H1 (cell line): Measurements from ENCODE around the gene SH3GL1. TPM values are rescaled to one million over a fixed set of nuclear protein-coding genes. Genes with fewer than 3 reads are reported as not detected.

Source experiments
- CTCF ChIA-PET: fragments of 300-600 bp; sonication (Branson Sonifier 250); formaldehyde crosslinking; loops from one replicate; lab custom pipeline; 2021; ENCODE audit not compliant: partially characterized antibody; lab: Charles Lee
- POLR2A ChIA-PET: fragments of 300-600 bp; sonication (Branson Sonifier 250); formaldehyde crosslinking; loops from one replicate; lab custom pipeline; 2021; ENCODE audit warnings: inconsistent platforms; ENCODE audit not compliant: partially characterized antibody; lab: Charles Lee
- DNase-seq, 2 experiments: peaks; one replicate each; pipeline versions ENCODE4 v3.0.0 to v3.0.0-alpha.2; 2010 to 2022; ENCODE audit warnings: low spot score in 2 of 2, low read depth in 1 of 2, mixed read lengths in 1 of 2
- FAIRE-seq: peaks from 2 replicates; lab custom pipeline; 2011; peaks lifted over from hg19 to GRCh38; lab: Jason Lieb, UNC
- H2AFZ ChIP-seq: 2 replicates; pipeline ENCODE4 v1.8.1; 2012; ENCODE audit warnings: low read length, inconsistent platforms
- H2AK5ac ChIP-seq: 2 replicates; pipeline ENCODE4 v1.6.1; 2013; ENCODE audit warnings: low read depth, low read length
- H2BK120ac ChIP-seq: replicated peaks from 2 replicates; pipeline ENCODE3; 2013; ENCODE audit warnings: low read depth, low read length, inconsistent platforms
- H2BK12ac ChIP-seq: 2 replicates; pipeline ENCODE4 v1.6.1; 2013; ENCODE audit warnings: low read depth, low read length
- H2BK15ac ChIP-seq: 2 replicates; pipeline ENCODE4 v1.6.1; 2013; ENCODE audit warnings: low read length
- H2BK20ac ChIP-seq: 2 replicates; pipeline ENCODE4 v1.6.1; 2013; ENCODE audit warnings: low read length
- H2BK5ac ChIP-seq: 2 replicates; pipeline ENCODE4 v1.6.1; 2013; ENCODE audit warnings: low read depth, low read length
- H3K14ac ChIP-seq: 2 replicates; pipeline ENCODE4 v1.6.1; 2013; ENCODE audit warnings: inconsistent platforms; ENCODE audit not compliant: insufficient read length
- H3K18ac ChIP-seq: 2 replicates; pipeline ENCODE4 v1.6.1; 2013; ENCODE audit warnings: low read length; ENCODE audit errors: extremely low read depth
- H3K23ac ChIP-seq: 2 replicates; pipeline ENCODE4 v1.6.1; 2013; ENCODE audit warnings: inconsistent platforms; ENCODE audit not compliant: insufficient read length
- H3K23me2 ChIP-seq: 2 replicates; pipeline ENCODE4 v1.6.1; 2013; ENCODE audit warnings: low read depth, low read length
- H3K27ac ChIP-seq: 2 replicates; pipeline ENCODE4 v1.6.1; 2011; ENCODE audit warnings: low read depth, low read length, inconsistent platforms
- H3K27me3 ChIP-seq, 4 experiments: replicated peaks in 1 of 4; 1 replicate in 1 of 4; 2 replicates in 3 of 4; pipeline versions ENCODE4 v1.6.1 to v1.8.1; 2011 to 2013; ENCODE audit warnings: low read length in 3 of 4, mild to moderate bottlenecking in 3 of 4, inconsistent platforms in 2 of 4, mixed read lengths in 2 of 4, moderate library complexity in 1 of 4; ENCODE audit not compliant: control insufficient read depth in 3 of 4, insufficient read depth in 3 of 4; ENCODE audit errors: extremely low read depth in 1 of 4
- H3K36me3 ChIP-seq, 4 experiments: 2 replicates each; pipeline versions ENCODE4 v1.6.1 to v1.8.1; 2011 to 2013; ENCODE audit warnings: mild to moderate bottlenecking in 4 of 4, low read length in 3 of 4, moderate library complexity in 2 of 4, control low read depth in 1 of 4, inconsistent platforms in 1 of 4; ENCODE audit not compliant: insufficient read depth in 4 of 4, control insufficient read depth in 2 of 4
- H3K4ac ChIP-seq: replicated peaks from 2 replicates; pipeline ENCODE3; 2013; ENCODE audit warnings: low read length, low read depth, mixed read lengths, inconsistent platforms; ENCODE audit not compliant: insufficient read length
- H3K4me1 ChIP-seq, 4 experiments: replicated peaks in 1 of 4; 1 replicate in 1 of 4; 2 replicates in 3 of 4; pipeline versions ENCODE4 v1.6.1 to v1.8.1; 2011 to 2013; ENCODE audit warnings: low read length in 3 of 4, inconsistent platforms in 2 of 4, mixed read lengths in 1 of 4; ENCODE audit not compliant: insufficient read depth in 4 of 4, control insufficient read depth in 3 of 4
- H3K4me2 ChIP-seq, 2 experiments: 2 replicates each; pipeline versions ENCODE4 v1.6.1 to v1.8.1; 2011 to 2013; ENCODE audit warnings: low read depth in 2 of 2, low read length in 2 of 2, control low read depth in 1 of 2, inconsistent platforms in 1 of 2, mild to moderate bottlenecking in 1 of 2; ENCODE audit not compliant: insufficient read depth in 1 of 2
- H3K4me3 ChIP-seq, 4 experiments: fragments of 200-600, 300-600 bp in 1 of 4; sonication (generic), shearing (Covaris generic), sonication (Bioruptor Twin) in 1 of 4; 2 replicates each; pipeline versions ENCODE4 v1.5.1 to v1.8.1; 2011 to 2016; ENCODE audit warnings: low read length in 4 of 4, low read depth in 3 of 4, control low read depth in 2 of 4, inconsistent platforms in 2 of 4, mild to moderate bottlenecking in 2 of 4, mixed read lengths in 1 of 4, moderate library complexity in 1 of 4; ENCODE audit not compliant: insufficient read depth in 2 of 4; ENCODE audit errors: extremely low read depth in 1 of 4
- H3K56ac ChIP-seq: replicated peaks from 2 replicates; pipeline ENCODE3; 2013; ENCODE audit warnings: low read depth, mild to moderate bottlenecking, mixed read lengths, low read length, inconsistent platforms; ENCODE audit not compliant: insufficient read length
- H3K79me1 ChIP-seq: 2 replicates; pipeline ENCODE4 v1.6.1; 2013; ENCODE audit warnings: low read depth, low read length, control low read depth
- H3K79me2 ChIP-seq, 2 experiments: 2 replicates each; pipeline versions ENCODE4 v1.6.1 to v1.8.1; 2012 to 2013; ENCODE audit warnings: low read length in 2 of 2, mild to moderate bottlenecking in 2 of 2, inconsistent platforms in 1 of 2; ENCODE audit not compliant: insufficient read depth in 2 of 2, control insufficient read depth in 1 of 2
- H3K9ac ChIP-seq, 4 experiments: replicated peaks in 1 of 4; 1 replicate in 1 of 4; 2 replicates in 3 of 4; pipeline versions ENCODE4 v1.6.1 to v1.8.1; 2011 to 2013; ENCODE audit warnings: low read depth in 3 of 4, low read length in 3 of 4, control low read depth in 2 of 4, mild to moderate bottlenecking in 2 of 4, moderate library complexity in 2 of 4, inconsistent platforms in 1 of 4; ENCODE audit errors: extremely low read depth in 1 of 4
- H3K9me3 ChIP-seq, 2 experiments: 2 replicates each; pipeline versions ENCODE4 v1.6.1 to v1.8.1; 2012 to 2013; ENCODE audit warnings: mild to moderate bottlenecking in 2 of 2, moderate library complexity in 2 of 2, control low read depth in 1 of 2, inconsistent platforms in 1 of 2, low read depth in 1 of 2, low read length in 1 of 2, mixed read lengths in 1 of 2; ENCODE audit not compliant: insufficient read depth in 2 of 2
- H4K20me1 ChIP-seq, 2 experiments: replicated peaks in 1 of 2; 2 replicates each; pipeline versions ENCODE3 to v1.8.1; 2011 to 2013; ENCODE audit warnings: inconsistent platforms in 2 of 2, low read length in 2 of 2, mild to moderate bottlenecking in 1 of 2; ENCODE audit not compliant: insufficient read depth in 2 of 2, control insufficient read depth in 1 of 2
- H4K5ac ChIP-seq: 2 replicates; pipeline ENCODE4 v1.6.1; 2013; ENCODE audit warnings: low read length, low read depth, mixed read lengths, inconsistent platforms; ENCODE audit not compliant: insufficient read length
- H4K8ac ChIP-seq: 2 replicates; pipeline ENCODE4 v1.8.0; 2013; ENCODE audit warnings: mild to moderate bottlenecking, moderate library complexity, low read length, inconsistent platforms; ENCODE audit not compliant: insufficient read depth; ENCODE audit errors: extremely low read depth
- H4K91ac ChIP-seq: replicated peaks from 2 replicates; pipeline ENCODE3; 2013; ENCODE audit warnings: low read length, mixed read lengths, inconsistent platforms; ENCODE audit not compliant: insufficient read length
- CBX8 ChIP-seq: fragments of 300-800, 300-1000 bp; sonication (generic); IDR thresholded peaks from 2 replicates; pipeline ENCODE4 v1.7.1; 2016; ENCODE audit warnings: low read depth, low read length, borderline replicate concordance
- EZH2 ChIP-seq: fragments of 200-600 bp; sonication (generic); IDR thresholded peaks from 2 replicates; pipeline ENCODE4 v1.7.1; 2012; ENCODE audit warnings: low read depth, mild to moderate bottlenecking, moderate library complexity, low read length, inconsistent platforms; ENCODE audit not compliant: severe bottlenecking
- HDAC2 ChIP-seq, 2 experiments: fragments of 300-600 bp in 1 of 2; sonication (generic) in 1 of 2; IDR thresholded peaks; 2 replicates each; pipeline ENCODE4 v1.6.1; 2011 to 2012; ENCODE audit warnings: low read depth in 2 of 2, low read length in 2 of 2, mild to moderate bottlenecking in 2 of 2, moderate library complexity in 2 of 2, borderline replicate concordance in 1 of 2, inconsistent platforms in 1 of 2
- JUND ChIP-seq: IDR thresholded peaks from 2 replicates; pipeline ENCODE4 v1.6.1; 2011; ENCODE audit warnings: mild to moderate bottlenecking, improper control_type of control experiment, low read length
- POLR2A ChIP-seq, 2 experiments: IDR thresholded peaks; 1 replicate in 1 of 2; 2 replicates in 1 of 2; pipeline ENCODE4 v1.6.1; 2011; ENCODE audit warnings: low read depth in 2 of 2, low read length in 2 of 2, mild to moderate bottlenecking in 2 of 2; ENCODE audit errors: control extremely low read depth in 1 of 2
- POLR2AphosphoS5 ChIP-seq: IDR thresholded peaks from 2 replicates; pipeline ENCODE4 v1.6.1; 2011; ENCODE audit warnings: low read depth, low read length
- SP4 ChIP-seq: IDR thresholded peaks from 2 replicates; pipeline ENCODE4 v1.6.1; 2012; ENCODE audit warnings: low read length, inconsistent platforms
- TEAD4 ChIP-seq: IDR thresholded peaks from 2 replicates; pipeline ENCODE4 v1.6.1; 2012; ENCODE audit warnings: low read depth, low read length, inconsistent platforms, mixed read lengths
- WGBS, 2 experiments: shearing (Covaris generic) in 1 of 2; methylation state at CpG; one replicate each; pipeline versions ENCODE4 v1.1.6 to v1.1.7; 2013 to 2015; ENCODE audit warnings: low lambda C conversion rate in 2 of 2, mixed read lengths in 2 of 2, inconsistent platforms in 1 of 2, low coverage in 1 of 2, missing lambda C conversion rate in 1 of 2; ENCODE audit not compliant: insufficient replicate concordance in 2 of 2, insufficient coverage in 1 of 2, insufficient read length in 1 of 2; ENCODE audit errors: extremely low coverage in 1 of 2, missing lambda C conversion rate in 1 of 2; 5-methylcytosine and 5-hydroxymethylcytosine counted together
- polyA plus RNA-seq, 7 experiments: library from polyadenylated mRNA; depleted of rRNA in 3 of 7; stranded (reverse) in 5 of 7; unstranded in 2 of 7; fragments of >200 nt in 5 of 7; fragments of 200-250 nt in 2 of 7; gene quantifications; 1 replicate in 5 of 7; 2 replicates in 1 of 7; 4 replicates in 1 of 7; pipeline versions ENCODE4 v1.2.1 to v1.2.3, GENCODE V29; 2011 to 2013; ENCODE audit warnings: missing spikeins in 2 of 7, mixed read lengths in 2 of 7
- total RNA-seq: library from RNA; stranded (reverse); fragmentation: NEBNext Ultra II Directional; extraction: Animal tissue kit (Norgen Biotek cat#: 25700); gene quantifications from 2 replicates; pipeline ENCODE4 v1.2.1, GENCODE V29; 2021
- TF ChIP-seq, protein P1 (sequence below): IDR thresholded peaks from 2 replicates; pipeline ENCODE4 v1.6.1; 2012; ENCODE audit warnings: inconsistent platforms
- TF ChIP-seq, protein P2 (sequence below): IDR thresholded peaks from 2 replicates; pipeline ENCODE4 v1.6.1; 2012; ENCODE audit warnings: inconsistent platforms

SH3GL1 gene
- total and polyA plus RNA-seq, 2 of the 8 experiments (the other 6 are each of a cell fraction or from before 2014, with no cell fraction given) = 81.5 to 102 TPM

DNA sequence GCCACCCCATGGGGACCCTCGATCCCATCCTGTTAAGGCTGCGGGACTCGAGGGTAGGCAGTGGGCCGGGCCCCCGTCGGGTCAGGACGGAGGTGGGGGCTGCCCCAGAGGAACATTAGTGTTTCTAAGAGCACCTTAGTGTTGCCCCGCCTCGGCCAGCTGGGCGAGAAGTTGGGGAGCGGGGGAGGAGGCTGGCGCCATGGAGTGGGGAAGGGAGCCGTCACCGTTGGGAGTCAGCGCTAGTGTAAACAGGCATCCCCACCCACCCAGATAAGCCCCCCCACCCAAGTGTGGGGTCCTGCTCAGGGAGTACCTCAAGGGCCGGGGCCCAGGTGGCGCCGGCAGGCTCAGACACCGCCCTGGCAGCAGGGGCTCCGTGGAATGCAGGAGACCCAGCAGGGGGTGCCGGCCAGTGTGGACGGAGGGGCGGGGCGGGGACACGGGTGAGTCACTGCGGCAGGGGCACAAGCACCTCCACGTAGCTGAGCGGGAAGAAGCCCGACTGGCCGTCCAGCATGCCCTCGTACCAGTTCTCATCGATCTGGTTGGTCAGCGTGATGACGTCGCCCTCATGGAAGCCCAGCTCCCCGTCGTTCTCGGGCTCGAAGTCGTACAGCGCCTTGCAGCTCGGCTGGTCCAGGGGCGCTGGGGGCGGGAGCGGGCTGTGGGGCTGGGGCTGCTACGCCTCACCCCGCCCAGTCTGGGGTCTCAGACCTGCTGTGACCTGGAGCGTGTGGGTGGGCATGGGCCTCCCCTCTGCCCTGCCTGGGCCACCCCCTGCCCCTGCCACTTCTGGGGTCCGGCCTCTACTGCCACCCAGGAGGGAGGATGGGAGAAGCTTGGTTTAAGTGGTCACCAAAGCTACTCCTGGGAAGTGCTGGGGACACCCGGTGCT lies 38.9 kb downstream of the SH3GL1 start:
- Histone ChIP-seq H3K27ac (no peak overlapping the region), H2BK12ac (no peak overlapping the region; the same call in 1 of the 2 replicates), H3K36me3 (peaks cover 8 to 16% (median 14%) of the 10 kb centered on the region in 4 experiments; a peak in 6 of 8 replicates), H3K79me1 (0 out of 2 replicates have a peak, but pooled peaks cover 2% of the 10 kb centered on the region), H2AK5ac (no peak overlapping the region), H3K79me2 (no peaks in the 10 kb centered on the region), H3K23ac (no peak overlapping the region), H2BK5ac (0 out of 2 replicates have a peak overlapping the region, but pooled peaks have one; percentile 12), H3K14ac (no peak overlapping the region), H3K18ac (no peak overlapping the region), H3K4me1 (peaks cover 0 to 12% (median 2%) of the 10 kb centered on the region in 4 experiments; a peak in 2 of 7 replicates), H4K20me1 (peaks cover 12 to 28% of the 10 kb centered on the region in 2 experiments), H4K5ac (no peak overlapping the region), H3K9me3 (no peaks in the 10 kb centered on the region), H3K23me2 (no peaks in the 10 kb centered on the region), H2BK120ac (no peak overlapping the region), H2BK20ac (no peak overlapping the region), H3K4me2 (no peak overlapping the region), H3K4me3 (no peak overlapping the region), H4K8ac (peak overlapping the region; percentile 36), H2BK15ac (no peak overlapping the region), H3K27me3 (no peaks in the 10 kb centered on the region), H2AFZ (no peak overlapping the region), H3K56ac (no peak overlapping the region), H3K4ac (no peak overlapping the region), H3K9ac (no peak overlapping the region), H4K91ac (no peak overlapping the region)
- POLR2A ChIA-PET = interaction anchor here (0.7 to 13.0 kb wide), 10 partner anchors 9 to 74 kb away, joined by 3 to 72 read pairs (median 6); partner anchors contain the start of genes CHAF1A, MPND and SH3GL1
- DNase-seq (no peak), FAIRE-seq (no peak)
- CTCF ChIA-PET = interaction anchor here (0.7 to 4.4 kb wide), 8 partner anchors 8 to 93 kb away, joined by 3 to 42 read pairs (median 4); partner anchors contain the start of genes CHAF1A and SH3GL1
- peak; percentile 57 for TF ChIP-seq POLR2AphosphoS5
- TF ChIP-seq TEAD4 = peak; percentile 59; the same call in 1 of the 2 replicates
- TF ChIP-seq POLR2A (IDR thresholded peaks at IDR 0.05; ENCODE audit: control extremely low read depth in 1 of 2, low read depth in 2 of 2, low read length in 2 of 2) = peak; percentile 6 to 48; a peak in 2 of 3 replicates
- TF ChIP-seq SP4 = no peak
- TF ChIP-seq CBX8 = no peak
- TF ChIP-seq, protein P1, sequence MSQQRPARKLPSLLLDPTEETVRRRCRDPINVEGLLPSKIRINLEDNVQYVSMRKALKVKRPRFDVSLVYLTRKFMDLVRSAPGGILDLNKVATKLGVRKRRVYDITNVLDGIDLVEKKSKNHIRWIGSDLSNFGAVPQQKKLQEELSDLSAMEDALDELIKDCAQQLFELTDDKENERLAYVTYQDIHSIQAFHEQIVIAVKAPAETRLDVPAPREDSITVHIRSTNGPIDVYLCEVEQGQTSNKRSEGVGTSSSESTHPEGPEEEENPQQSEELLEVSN = peak; percentile 89
- TF ChIP-seq EZH2 = no peak
- TF ChIP-seq HDAC2 (IDR thresholded peaks at IDR 0.05; ENCODE audit: borderline replicate concordance in 1 of 2, low read depth in 2 of 2, low read length in 2 of 2) = no peak
- TF ChIP-seq, protein P2, sequence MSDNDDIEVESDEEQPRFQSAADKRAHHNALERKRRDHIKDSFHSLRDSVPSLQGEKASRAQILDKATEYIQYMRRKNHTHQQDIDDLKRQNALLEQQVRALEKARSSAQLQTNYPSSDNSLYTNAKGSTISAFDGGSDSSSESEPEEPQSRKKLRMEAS = peak; percentile 32; the same call in 1 of the 2 replicates
- TF ChIP-seq JUND = 0 out of 2 replicates have a peak, but pooled peaks have one; percentile 33
- 90% methylated on average over 30 of the region's 50 CpGs; no CpG with 5 or more reads in 1 of the 2 experiments for WGBS, 2 experiments
